H1 (cell line): ENCODE data around the gene SMYD3. TPM values are rescaled to one million over a fixed set of nuclear protein-coding genes. Genes with fewer than 3 reads are reported as not detected.

Experiments used
- CBX8 ChIP-seq: fragments of 300-800, 300-1000 bp; sonication (generic); IDR thresholded peaks from 2 replicates; pipeline ENCODE4 v1.7.1; 2016; ENCODE audit warnings: low read depth, low read length, borderline replicate concordance
- JUND ChIP-seq: IDR thresholded peaks from 2 replicates; pipeline ENCODE4 v1.6.1; 2011; ENCODE audit warnings: mild to moderate bottlenecking, improper control_type of control experiment, low read length
- KDM5A ChIP-seq: fragments of 200-600 bp; IDR thresholded peaks from 2 replicates; pipeline ENCODE4 v1.7.1; 2012; ENCODE audit warnings: mild to moderate bottlenecking, low read length, inconsistent platforms, mixed read lengths
- RXRA ChIP-seq: IDR thresholded peaks from 2 replicates; pipeline ENCODE4 v1.6.1; 2011; ENCODE audit warnings: low read depth, mild to moderate bottlenecking, low read length, moderate library complexity; ENCODE audit not compliant: insufficient read depth
- TAF1 ChIP-seq: IDR thresholded peaks from 2 replicates; pipeline ENCODE4 v1.6.1; 2011; ENCODE audit warnings: mild to moderate bottlenecking, low read depth, low read length
- polyA plus RNA-seq, 7 experiments: library from polyadenylated mRNA; depleted of rRNA in 3 of 7; stranded (reverse) in 5 of 7; unstranded in 2 of 7; fragments of >200 nt in 5 of 7; fragments of 200-250 nt in 2 of 7; gene quantifications; 1 replicate in 5 of 7; 2 replicates in 1 of 7; 4 replicates in 1 of 7; pipeline versions ENCODE4 v1.2.1 to v1.2.3, GENCODE V29; 2011 to 2013; ENCODE audit warnings: missing spikeins in 2 of 7, mixed read lengths in 2 of 7
- total RNA-seq: library from RNA; stranded (reverse); fragmentation: NEBNext Ultra II Directional; extraction: Animal tissue kit (Norgen Biotek cat#: 25700); gene quantifications from 2 replicates; pipeline ENCODE4 v1.2.1, GENCODE V29; 2021
- TF ChIP-seq, protein P1 (sequence below): IDR thresholded peaks from 2 replicates; pipeline ENCODE4 v1.6.1; 2011; ENCODE audit warnings: low read length, improper control_type of control experiment
- TF ChIP-seq, protein P2 (sequence below): fragments of 300-600 bp; sonication (generic); IDR thresholded peaks from 2 replicates; pipeline ENCODE4 v1.7.1; 2012; ENCODE audit warnings: low read length, moderate library complexity, mild to moderate bottlenecking, inconsistent platforms; ENCODE audit not compliant: insufficient replicate concordance

The SMYD3 gene
- total and polyA plus RNA-seq, 2 of the 8 experiments (the other 6 are each of a cell fraction or from before 2014, with no cell fraction given), result 17.3 to 25.4 TPM

DNA sequence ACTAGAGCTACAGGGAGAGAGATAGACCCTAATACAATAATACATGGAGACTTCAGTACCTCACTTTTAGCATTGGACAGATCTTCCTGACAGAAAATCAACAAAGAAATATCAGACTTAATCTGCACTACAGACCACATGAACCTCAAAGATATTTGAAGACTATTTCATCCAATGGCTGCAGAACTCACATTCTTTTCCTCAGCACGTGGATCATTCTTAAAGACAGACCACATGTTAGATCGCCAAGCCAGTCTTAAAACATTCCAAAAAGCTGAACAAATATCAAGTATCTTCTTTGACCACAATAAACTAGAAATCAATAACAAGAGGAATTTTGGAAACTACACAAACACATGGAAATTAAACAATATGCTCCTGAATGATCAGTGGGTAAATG, 776.3 kb downstream of the SMYD3 start (continued):
- TF ChIP-seq RXRA, result no peak
- TF ChIP-seq KDM5A, result no peak
- TF ChIP-seq CBX8, result no peak
- no peak for TF ChIP-seq JUND
- TF ChIP-seq, protein P1, sequence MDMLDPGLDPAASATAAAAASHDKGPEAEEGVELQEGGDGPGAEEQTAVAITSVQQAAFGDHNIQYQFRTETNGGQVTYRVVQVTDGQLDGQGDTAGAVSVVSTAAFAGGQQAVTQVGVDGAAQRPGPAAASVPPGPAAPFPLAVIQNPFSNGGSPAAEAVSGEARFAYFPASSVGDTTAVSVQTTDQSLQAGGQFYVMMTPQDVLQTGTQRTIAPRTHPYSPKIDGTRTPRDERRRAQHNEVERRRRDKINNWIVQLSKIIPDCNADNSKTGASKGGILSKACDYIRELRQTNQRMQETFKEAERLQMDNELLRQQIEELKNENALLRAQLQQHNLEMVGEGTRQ, result no peak
- TF ChIP-seq, protein P2, sequence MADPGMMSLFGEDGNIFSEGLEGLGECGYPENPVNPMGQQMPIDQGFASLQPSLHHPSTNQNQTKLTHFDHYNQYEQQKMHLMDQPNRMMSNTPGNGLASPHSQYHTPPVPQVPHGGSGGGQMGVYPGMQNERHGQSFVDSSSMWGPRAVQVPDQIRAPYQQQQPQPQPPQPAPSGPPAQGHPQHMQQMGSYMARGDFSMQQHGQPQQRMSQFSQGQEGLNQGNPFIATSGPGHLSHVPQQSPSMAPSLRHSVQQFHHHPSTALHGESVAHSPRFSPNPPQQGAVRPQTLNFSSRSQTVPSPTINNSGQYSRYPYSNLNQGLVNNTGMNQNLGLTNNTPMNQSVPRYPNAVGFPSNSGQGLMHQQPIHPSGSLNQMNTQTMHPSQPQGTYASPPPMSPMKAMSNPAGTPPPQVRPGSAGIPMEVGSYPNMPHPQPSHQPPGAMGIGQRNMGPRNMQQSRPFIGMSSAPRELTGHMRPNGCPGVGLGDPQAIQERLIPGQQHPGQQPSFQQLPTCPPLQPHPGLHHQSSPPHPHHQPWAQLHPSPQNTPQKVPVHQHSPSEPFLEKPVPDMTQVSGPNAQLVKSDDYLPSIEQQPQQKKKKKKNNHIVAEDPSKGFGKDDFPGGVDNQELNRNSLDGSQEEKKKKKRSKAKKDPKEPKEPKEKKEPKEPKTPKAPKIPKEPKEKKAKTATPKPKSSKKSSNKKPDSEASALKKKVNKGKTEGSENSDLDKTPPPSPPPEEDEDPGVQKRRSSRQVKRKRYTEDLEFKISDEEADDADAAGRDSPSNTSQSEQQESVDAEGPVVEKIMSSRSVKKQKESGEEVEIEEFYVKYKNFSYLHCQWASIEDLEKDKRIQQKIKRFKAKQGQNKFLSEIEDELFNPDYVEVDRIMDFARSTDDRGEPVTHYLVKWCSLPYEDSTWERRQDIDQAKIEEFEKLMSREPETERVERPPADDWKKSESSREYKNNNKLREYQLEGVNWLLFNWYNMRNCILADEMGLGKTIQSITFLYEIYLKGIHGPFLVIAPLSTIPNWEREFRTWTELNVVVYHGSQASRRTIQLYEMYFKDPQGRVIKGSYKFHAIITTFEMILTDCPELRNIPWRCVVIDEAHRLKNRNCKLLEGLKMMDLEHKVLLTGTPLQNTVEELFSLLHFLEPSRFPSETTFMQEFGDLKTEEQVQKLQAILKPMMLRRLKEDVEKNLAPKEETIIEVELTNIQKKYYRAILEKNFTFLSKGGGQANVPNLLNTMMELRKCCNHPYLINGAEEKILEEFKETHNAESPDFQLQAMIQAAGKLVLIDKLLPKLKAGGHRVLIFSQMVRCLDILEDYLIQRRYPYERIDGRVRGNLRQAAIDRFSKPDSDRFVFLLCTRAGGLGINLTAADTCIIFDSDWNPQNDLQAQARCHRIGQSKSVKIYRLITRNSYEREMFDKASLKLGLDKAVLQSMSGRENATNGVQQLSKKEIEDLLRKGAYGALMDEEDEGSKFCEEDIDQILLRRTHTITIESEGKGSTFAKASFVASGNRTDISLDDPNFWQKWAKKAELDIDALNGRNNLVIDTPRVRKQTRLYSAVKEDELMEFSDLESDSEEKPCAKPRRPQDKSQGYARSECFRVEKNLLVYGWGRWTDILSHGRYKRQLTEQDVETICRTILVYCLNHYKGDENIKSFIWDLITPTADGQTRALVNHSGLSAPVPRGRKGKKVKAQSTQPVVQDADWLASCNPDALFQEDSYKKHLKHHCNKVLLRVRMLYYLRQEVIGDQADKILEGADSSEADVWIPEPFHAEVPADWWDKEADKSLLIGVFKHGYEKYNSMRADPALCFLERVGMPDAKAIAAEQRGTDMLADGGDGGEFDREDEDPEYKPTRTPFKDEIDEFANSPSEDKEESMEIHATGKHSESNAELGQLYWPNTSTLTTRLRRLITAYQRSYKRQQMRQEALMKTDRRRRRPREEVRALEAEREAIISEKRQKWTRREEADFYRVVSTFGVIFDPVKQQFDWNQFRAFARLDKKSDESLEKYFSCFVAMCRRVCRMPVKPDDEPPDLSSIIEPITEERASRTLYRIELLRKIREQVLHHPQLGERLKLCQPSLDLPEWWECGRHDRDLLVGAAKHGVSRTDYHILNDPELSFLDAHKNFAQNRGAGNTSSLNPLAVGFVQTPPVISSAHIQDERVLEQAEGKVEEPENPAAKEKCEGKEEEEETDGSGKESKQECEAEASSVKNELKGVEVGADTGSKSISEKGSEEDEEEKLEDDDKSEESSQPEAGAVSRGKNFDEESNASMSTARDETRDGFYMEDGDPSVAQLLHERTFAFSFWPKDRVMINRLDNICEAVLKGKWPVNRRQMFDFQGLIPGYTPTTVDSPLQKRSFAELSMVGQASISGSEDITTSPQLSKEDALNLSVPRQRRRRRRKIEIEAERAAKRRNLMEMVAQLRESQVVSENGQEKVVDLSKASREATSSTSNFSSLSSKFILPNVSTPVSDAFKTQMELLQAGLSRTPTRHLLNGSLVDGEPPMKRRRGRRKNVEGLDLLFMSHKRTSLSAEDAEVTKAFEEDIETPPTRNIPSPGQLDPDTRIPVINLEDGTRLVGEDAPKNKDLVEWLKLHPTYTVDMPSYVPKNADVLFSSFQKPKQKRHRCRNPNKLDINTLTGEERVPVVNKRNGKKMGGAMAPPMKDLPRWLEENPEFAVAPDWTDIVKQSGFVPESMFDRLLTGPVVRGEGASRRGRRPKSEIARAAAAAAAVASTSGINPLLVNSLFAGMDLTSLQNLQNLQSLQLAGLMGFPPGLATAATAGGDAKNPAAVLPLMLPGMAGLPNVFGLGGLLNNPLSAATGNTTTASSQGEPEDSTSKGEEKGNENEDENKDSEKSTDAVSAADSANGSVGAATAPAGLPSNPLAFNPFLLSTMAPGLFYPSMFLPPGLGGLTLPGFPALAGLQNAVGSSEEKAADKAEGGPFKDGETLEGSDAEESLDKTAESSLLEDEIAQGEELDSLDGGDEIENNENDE, result no peak
- no peak for TF ChIP-seq TAF1
